CD4-positive, alpha-beta T cell treated with Interferon alpha-2 for 1 hour (primary cell): Measurements from ENCODE around the gene DLG3.

Source experiments
- DNase-seq, 2 donors: peaks; one replicate each; pipeline ENCODE4 v3.0.0-alpha.2; 2020 to 2022

The DLG3 gene

GRCh38 chrX:70527053-70527452, 82.4 kb downstream of the DLG3 start:
- DNase-seq: no peak

GRCh38 chrX:70527610-70528345, 83.1 kb downstream of the DLG3 start:
- DNase-seq: no peak

GRCh38 chrX:70535198-70535597, 90.6 kb downstream of the DLG3 start:
- DNase-seq: no peak

- no peak for DNase-seq
Measured at GRCh38 chrX:70549429-70549828, 104.8 kb downstream of the DLG3 start.

- DNase-seq: no peak
Measured at GRCh38 chrX:70552130-70552704, 107.6 kb downstream of the DLG3 start.

DNA sequence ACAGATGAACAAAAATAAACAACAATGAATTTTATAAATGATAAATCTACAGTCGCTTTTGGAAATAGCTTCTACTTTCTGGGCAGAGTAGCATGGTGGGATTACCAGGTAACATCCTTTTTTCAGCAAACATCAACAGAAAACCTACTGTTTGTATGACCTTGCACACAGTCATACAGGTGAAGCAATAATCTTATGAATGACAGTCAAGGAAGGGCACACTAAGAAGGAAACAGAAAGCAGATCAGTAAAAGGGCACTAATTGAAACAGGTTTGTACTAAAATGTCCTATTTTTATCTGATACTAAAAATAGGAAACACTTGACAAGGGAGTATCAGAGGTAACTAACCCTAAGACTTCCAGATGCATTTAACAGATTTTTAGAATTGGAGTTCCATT, 108.9 kb downstream of the DLG3 start:
- no peak for DNase-seq

GRCh38 chrX:70554081-70554480, 109.4 kb downstream of the DLG3 start:
- peak in 1 of 2 donors; percentile 4 for DNase-seq

DNA sequence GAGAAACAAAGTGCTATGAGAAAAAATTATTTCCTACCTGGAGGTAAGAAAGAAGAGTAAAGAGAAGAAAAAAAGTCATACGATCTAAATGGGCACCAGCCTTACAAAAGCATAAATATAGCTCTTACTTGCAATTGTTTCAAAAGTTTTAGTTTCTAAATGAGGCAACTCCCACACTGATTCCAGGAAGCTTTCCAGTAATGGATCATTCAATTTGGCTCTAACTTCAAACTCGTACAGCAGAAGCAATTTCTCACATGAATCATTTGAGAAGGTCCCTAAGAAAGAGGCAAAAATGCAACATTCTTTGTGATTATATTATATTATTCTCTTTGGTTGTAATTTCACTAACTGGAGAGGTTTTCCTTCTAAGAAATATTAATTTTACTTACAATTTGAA, 109.9 kb downstream of the DLG3 start:
- DNase-seq: no peak

- DNase-seq: no peak
Measured at GRCh38 chrX:70554948-70555347, 110.3 kb downstream of the DLG3 start.
